Trophoblast cell (in vitro differentiated cells and primary cell): ENCODE measurements around the gene IPO7.
A peak's percentile ranks its signal among the peaks of the same experiment; 100 is the strongest.
"Not testable (repeated sequence)": the region's sequence is repeated elsewhere in the genome, so short reads cannot be mapped to it uniquely, and the experiment has no call there.

ENCODE experiments used
- DNase-seq, 2 donors: peaks; one replicate each; pipeline ENCODE4 v3.0.0-alpha.2; 2016
- H2AFZ ChIP-seq: 2 replicates; pipeline ENCODE4 v1.6.1; 2013; ENCODE audit warnings: low read length, moderate library complexity, mild to moderate bottlenecking; ENCODE audit not compliant: insufficient read depth, poor library complexity
- H2AK5ac ChIP-seq: 2 replicates; pipeline ENCODE4 v1.6.1; 2013; ENCODE audit warnings: mild to moderate bottlenecking, low read length
- H2BK120ac ChIP-seq: 2 replicates; pipeline ENCODE4 v1.6.1; 2013; ENCODE audit warnings: low read length, mild to moderate bottlenecking, moderate library complexity; ENCODE audit not compliant: insufficient read depth, poor library complexity
- H2BK12ac ChIP-seq: 2 replicates; pipeline ENCODE4 v1.6.1; 2013; ENCODE audit warnings: mild to moderate bottlenecking, low read length, moderate library complexity
- H2BK5ac ChIP-seq: 2 replicates; pipeline ENCODE4 v1.6.1; 2013; ENCODE audit warnings: low read length, low read depth, moderate library complexity, mild to moderate bottlenecking; ENCODE audit not compliant: poor library complexity
- H3K14ac ChIP-seq: 2 replicates; pipeline ENCODE4 v1.6.1; 2013; ENCODE audit warnings: mild to moderate bottlenecking, low read length
- H3K18ac ChIP-seq: 2 replicates; pipeline ENCODE4 v1.6.1; 2013; ENCODE audit warnings: mild to moderate bottlenecking, low read length
- H3K23ac ChIP-seq: 2 replicates; pipeline ENCODE4 v1.6.1; 2013; ENCODE audit warnings: low read length
- H3K27ac ChIP-seq: 2 replicates; pipeline ENCODE4 v1.5.1; 2013; ENCODE audit warnings: low read depth, mild to moderate bottlenecking, inconsistent platforms, low read length, moderate library complexity
- H3K27me3 ChIP-seq: 2 replicates; pipeline ENCODE4 v1.6.1; 2013; ENCODE audit warnings: inconsistent platforms, mild to moderate bottlenecking, low read length, moderate library complexity; ENCODE audit not compliant: insufficient read depth
- H3K36me3 ChIP-seq, 2 experiments: 1 replicate in 1 of 2; 2 replicates in 1 of 2; pipeline ENCODE4 v1.6.1; 2013; ENCODE audit warnings: low read length in 2 of 2, mild to moderate bottlenecking in 2 of 2, moderate library complexity in 1 of 2; ENCODE audit not compliant: insufficient read depth in 2 of 2, control insufficient read depth in 1 of 2
- H3K4ac ChIP-seq: 2 replicates; pipeline ENCODE4 v1.6.1; 2013; ENCODE audit warnings: low read depth, mild to moderate bottlenecking, low read length, moderate library complexity
- H3K4me1 ChIP-seq, 2 experiments: 1 replicate in 1 of 2; 2 replicates in 1 of 2; pipeline ENCODE4 v1.6.1; 2013; ENCODE audit warnings: low read length in 2 of 2, mild to moderate bottlenecking in 2 of 2, moderate library complexity in 1 of 2; ENCODE audit not compliant: insufficient read depth in 2 of 2, control insufficient read depth in 1 of 2
- H3K4me2 ChIP-seq: 2 replicates; pipeline ENCODE4 v1.6.1; 2013; ENCODE audit warnings: inconsistent platforms, mild to moderate bottlenecking, low read length, moderate library complexity
- H3K4me3 ChIP-seq: 2 replicates; pipeline ENCODE4 v1.5.1; 2013; ENCODE audit warnings: mild to moderate bottlenecking, low read depth, low read length, inconsistent platforms
- H3K79me1 ChIP-seq: one replicate; pipeline ENCODE4 v1.6.1; 2013; ENCODE audit warnings: low read length
- H3K79me2 ChIP-seq: 2 replicates; pipeline ENCODE4 v1.6.1; 2013; ENCODE audit warnings: low read length, mild to moderate bottlenecking; ENCODE audit not compliant: control insufficient read depth, insufficient read depth, poor library complexity
- H3K9ac ChIP-seq: 2 replicates; pipeline ENCODE4 v1.6.1; 2013; ENCODE audit warnings: mild to moderate bottlenecking, low read length
- H3K9me3 ChIP-seq: 2 replicates; pipeline ENCODE4 v1.6.1; 2013; ENCODE audit warnings: low read depth, mild to moderate bottlenecking, control low read depth, inconsistent platforms, low read length; ENCODE audit not compliant: insufficient read depth
- H4K12ac ChIP-seq: 2 replicates; pipeline ENCODE4 v1.6.1; 2013; ENCODE audit warnings: low read depth, mild to moderate bottlenecking, low read length, moderate library complexity
- H4K8ac ChIP-seq: 2 replicates; pipeline ENCODE4 v1.6.1; 2013; ENCODE audit warnings: low read depth, mild to moderate bottlenecking, low read length, moderate library complexity
- H4K91ac ChIP-seq: one replicate; pipeline ENCODE4 v1.6.1; 2013; ENCODE audit warnings: low read depth, mild to moderate bottlenecking, low read length, moderate library complexity
- WGBS: extraction: QIAGEN DNeasy Blood & Tissue Kit; methylation state at CpG from one replicate; pipeline ENCODE4 v1.1.7; 2013; ENCODE audit warnings: missing lambda C conversion rate; ENCODE audit not compliant: insufficient read length, insufficient coverage; ENCODE audit errors: extremely low coverage; 5-methylcytosine and 5-hydroxymethylcytosine counted together

IPO7 gene

GRCh38 chr11:9347779-9348178 is 36.7 kb upstream of the IPO7 start:
- not testable (repeated sequence) for H4K12ac ChIP-seq, H3K79me2 ChIP-seq, H3K9ac ChIP-seq, DNase-seq, H2BK12ac ChIP-seq, H3K14ac ChIP-seq, H2AFZ ChIP-seq, H3K36me3 ChIP-seq, H3K18ac ChIP-seq, H2AK5ac ChIP-seq, H4K8ac ChIP-seq, H3K4ac ChIP-seq, H3K79me1 ChIP-seq, H2BK120ac ChIP-seq, H4K91ac ChIP-seq, H3K27me3 ChIP-seq, H2BK5ac ChIP-seq, H3K4me1 ChIP-seq, H3K23ac ChIP-seq, H3K9me3 ChIP-seq, H3K4me2 ChIP-seq, H3K27ac ChIP-seq
- WGBS, result no CpG with 5 or more reads among the region's 4 CpGs
- peak overlapping the region; percentile 7 for H3K4me3 ChIP-seq

GRCh38 chr11:9351321-9351881 is 33.1 kb upstream of the IPO7 start:
- no peaks in the 10 kb centered on the region for H3K79me2 ChIP-seq
- H3K27ac ChIP-seq, result no peak overlapping the region
- H4K91ac ChIP-seq, result no peak overlapping the region
- no peaks in the 10 kb centered on the region for H3K36me3 ChIP-seq
- no peaks in the 10 kb centered on the region for H3K79me1 ChIP-seq
- no peak overlapping the region for H3K23ac ChIP-seq
- no peak overlapping the region for H4K12ac ChIP-seq
- no peak overlapping the region for H3K14ac ChIP-seq
- no peaks in the 10 kb centered on the region for H3K27me3 ChIP-seq
- peak; percentile 36 to 71 for DNase-seq
- peaks cover 3% of the 10 kb centered on the region in 2 experiments for H3K4me1 ChIP-seq
- no peak overlapping the region for H4K8ac ChIP-seq
- no peak overlapping the region for H2AK5ac ChIP-seq
- no peak overlapping the region for H2BK5ac ChIP-seq
- H3K4me3 ChIP-seq, result no peak overlapping the region
- H2AFZ ChIP-seq, result no peak overlapping the region
- H2BK120ac ChIP-seq, result no peak overlapping the region
- H2BK12ac ChIP-seq, result no peak overlapping the region
- H3K9me3 ChIP-seq, result no peaks in the 10 kb centered on the region
- H3K4ac ChIP-seq, result no peak overlapping the region
- H3K9ac ChIP-seq, result no peak overlapping the region
- no CpG with 5 or more reads among the region's 6 CpGs for whole genome bisulfite sequencing
- H3K4me2 ChIP-seq, result no peak overlapping the region
- H3K18ac ChIP-seq, result no peak overlapping the region

- no peaks in the 10 kb centered on the region for H3K4me1 ChIP-seq
- H4K8ac ChIP-seq, result no peak overlapping the region
- no peak overlapping the region for H3K4me2 ChIP-seq
- no peaks in the 10 kb centered on the region for H3K79me2 ChIP-seq
- H3K9me3 ChIP-seq, result no peaks in the 10 kb centered on the region
- H3K27ac ChIP-seq, result no peak overlapping the region
- no peak overlapping the region for H3K4me3 ChIP-seq
- H4K12ac ChIP-seq, result no peak overlapping the region
- H3K36me3 ChIP-seq, result no peaks in the 10 kb centered on the region
- peak; percentile 76 to 93 for DNase-seq
- H2BK5ac ChIP-seq, result no peak overlapping the region
- H2BK120ac ChIP-seq, result no peak overlapping the region
- H2AK5ac ChIP-seq, result no peak overlapping the region
- H3K27me3 ChIP-seq, result no peaks in the 10 kb centered on the region
- H3K4ac ChIP-seq, result no peak overlapping the region
- H4K91ac ChIP-seq, result no peak overlapping the region
- no peak overlapping the region for H3K18ac ChIP-seq
- H2BK12ac ChIP-seq, result no peak overlapping the region
- no peak overlapping the region for H3K9ac ChIP-seq
- H3K79me1 ChIP-seq, result peaks cover 2% of the 10 kb centered on the region
- no peak overlapping the region for H3K23ac ChIP-seq
- H2AFZ ChIP-seq, result no peak overlapping the region
- no CpG with 5 or more reads among the region's 4 CpGs for WGBS
- H3K14ac ChIP-seq, result no peak overlapping the region
Observed at GRCh38 chr11:9357041-9357440, 27.4 kb upstream of the IPO7 start.

GRCh38 chr11:9360862-9361622 is 23.4 kb upstream of the IPO7 start:
- not testable (repeated sequence) for H3K4me2 ChIP-seq, H2AFZ ChIP-seq
- peaks cover 18 to 19% of the 10 kb centered on the region in 2 experiments for H3K4me1 ChIP-seq

More at GRCh38 chr11:9360862-9361622, 23.4 kb upstream of the IPO7 start:
- peak overlapping the region; percentile 69 for H2AK5ac ChIP-seq
- not testable (repeated sequence) for H4K12ac ChIP-seq, H3K27ac ChIP-seq, H2BK5ac ChIP-seq, H2BK120ac ChIP-seq, H2BK12ac ChIP-seq, H3K36me3 ChIP-seq, H3K18ac ChIP-seq, H3K23ac ChIP-seq, H4K8ac ChIP-seq, H3K9ac ChIP-seq, H3K9me3 ChIP-seq, H3K27me3 ChIP-seq, H3K4me3 ChIP-seq, H3K4ac ChIP-seq, H3K14ac ChIP-seq
- peak in 1 of 2 donors; percentile 93 for DNase-seq
- no CpG with 5 or more reads among the region's 13 CpGs for WGBS
- peak overlapping the region; percentile 68 for H4K91ac ChIP-seq
- peaks cover 14% of the 10 kb centered on the region for H3K79me2 ChIP-seq
- H3K79me1 ChIP-seq, result peaks cover 36% of the 10 kb centered on the region
